VCaP (cell line): ENCODE measurements around the gene DDX18.

ENCODE experiments used
- H3K27ac ChIP-seq: fragments of 450-650 bp; 2 replicates; pipeline ENCODE4 v1.5.1; 2017
- CTCF ChIP-seq: fragments of 450-650 bp; conservative IDR thresholded peaks from 2 replicates; pipeline ENCODE4 v1.5.1; 2017; ENCODE audit warnings: mild to moderate bottlenecking, moderate library complexity

DDX18 gene

GRCh38 chr2:117834992-117835391 lies 20.5 kb downstream of the DDX18 start:
- TF ChIP-seq CTCF, result no peak

GRCh38 chr2:117835990-117836760 lies 21.7 kb downstream of the DDX18 start:
- no peak overlapping the region for H3K27ac ChIP-seq
- peak; percentile 92 for TF ChIP-seq CTCF

More at GRCh38 chr2:117834992-117835391, 20.5 kb downstream of the DDX18 start:
- no peak overlapping the region for H3K27ac ChIP-seq

- H3K27ac ChIP-seq, result no peak overlapping the region
- TF ChIP-seq CTCF, result no peak
Measured at GRCh38 chr2:117845304-117845703, 30.8 kb downstream of the DDX18 start.

- H3K27ac ChIP-seq, result no peak overlapping the region
- no peak for TF ChIP-seq CTCF
Measured at GRCh38 chr2:117850015-117850414, 35.5 kb downstream of the DDX18 start.

GRCh38 chr2:117850461-117850860 lies 36.0 kb downstream of the DDX18 start:
- no peak for TF ChIP-seq CTCF
- no peak overlapping the region for H3K27ac ChIP-seq

GRCh38 chr2:117851969-117852368 lies 37.5 kb downstream of the DDX18 start:
- no peak overlapping the region for H3K27ac ChIP-seq
- no peak for TF ChIP-seq CTCF

- no peak overlapping the region for H3K27ac ChIP-seq
- no peak for TF ChIP-seq CTCF
Measured at GRCh38 chr2:117853316-117853715, 38.8 kb downstream of the DDX18 start.
